AG09319 (cell line): ENCODE data around the gene ATRNL1.

ENCODE experiments used
- DNase-seq: peaks from one replicate; pipeline ENCODE4 v3.0.0-alpha.2; 2010; ENCODE audit warnings: low read depth; ENCODE audit errors: extremely low read depth
- CTCF ChIP-seq: IDR thresholded peaks from 2 replicates; pipeline ENCODE4 v1.5.1; 2011; ENCODE audit warnings: low read depth, mild to moderate bottlenecking, inconsistent platforms, low read length, moderate library complexity

The ATRNL1 gene

GRCh38 chr10:115059301-115059898, 33.8 kb upstream of the ATRNL1 start:
- DNase-seq: no peak
- TF ChIP-seq CTCF: no peak

GRCh38 chr10:115063701-115064658, 29.2 kb upstream of the ATRNL1 start:
- peak; percentile 5 for DNase-seq
- no peak for TF ChIP-seq CTCF

- DNase-seq: no peak
- TF ChIP-seq CTCF: no peak
These were observed 27.4 kb upstream of the ATRNL1 start for GRCh38 chr10:115065801-115066200.

- DNase-seq: no peak
- TF ChIP-seq CTCF: no peak
These were observed 26.6 kb upstream of the ATRNL1 start for GRCh38 chr10:115066528-115066927.

- no peak for TF ChIP-seq CTCF
- DNase-seq: no peak
These were observed 19.4 kb upstream of the ATRNL1 start for GRCh38 chr10:115073796-115074195.

- DNase-seq: peak; percentile 8
- TF ChIP-seq CTCF: no peak
These were observed 10.7 kb upstream of the ATRNL1 start for GRCh38 chr10:115082506-115082905.

GRCh38 chr10:115084277-115084850, 8.8 kb upstream of the ATRNL1 start:
- DNase-seq: peak; percentile 8
- TF ChIP-seq CTCF: no peak
